ENCODE measurements around the gene DMD. TPM values are rescaled to one million over a fixed set of nuclear protein-coding genes. Genes with fewer than 3 reads are reported as not detected.

DMD gene
- total and polyA plus RNA-seq, 2 of the 13 experiments (the other 11 are each of a cell fraction or from before 2014, with no cell fraction given), result 17.6 to 25.9 TPM

DNA sequence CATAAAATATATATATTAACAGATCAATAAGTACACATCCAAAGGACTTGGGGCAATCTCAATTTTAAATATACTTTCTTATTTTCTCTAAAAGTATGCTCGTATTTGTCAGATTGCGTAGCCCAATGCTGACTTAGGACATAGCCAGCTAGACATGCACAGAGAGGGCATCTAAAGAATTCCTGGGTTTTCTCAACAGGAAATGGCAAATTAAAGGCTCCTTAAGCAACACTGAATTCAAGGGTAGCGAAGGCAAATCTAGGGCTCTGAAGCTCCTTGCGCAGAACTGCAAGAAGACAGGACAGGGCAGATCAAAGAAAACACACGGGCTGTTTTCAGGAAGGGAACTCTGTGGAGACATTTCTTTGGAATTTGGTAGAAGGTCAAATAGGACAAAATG lies 2044.9 kb downstream of the DMD start (continued):
- TF ChIP-seq, protein P1, sequence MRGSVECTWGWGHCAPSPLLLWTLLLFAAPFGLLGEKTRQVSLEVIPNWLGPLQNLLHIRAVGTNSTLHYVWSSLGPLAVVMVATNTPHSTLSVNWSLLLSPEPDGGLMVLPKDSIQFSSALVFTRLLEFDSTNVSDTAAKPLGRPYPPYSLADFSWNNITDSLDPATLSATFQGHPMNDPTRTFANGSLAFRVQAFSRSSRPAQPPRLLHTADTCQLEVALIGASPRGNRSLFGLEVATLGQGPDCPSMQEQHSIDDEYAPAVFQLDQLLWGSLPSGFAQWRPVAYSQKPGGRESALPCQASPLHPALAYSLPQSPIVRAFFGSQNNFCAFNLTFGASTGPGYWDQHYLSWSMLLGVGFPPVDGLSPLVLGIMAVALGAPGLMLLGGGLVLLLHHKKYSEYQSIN (CRISPR knock-in tag; IDR thresholded peaks at IDR 0.05; ENCODE audit: borderline replicate concordance), result no peak

DNA sequence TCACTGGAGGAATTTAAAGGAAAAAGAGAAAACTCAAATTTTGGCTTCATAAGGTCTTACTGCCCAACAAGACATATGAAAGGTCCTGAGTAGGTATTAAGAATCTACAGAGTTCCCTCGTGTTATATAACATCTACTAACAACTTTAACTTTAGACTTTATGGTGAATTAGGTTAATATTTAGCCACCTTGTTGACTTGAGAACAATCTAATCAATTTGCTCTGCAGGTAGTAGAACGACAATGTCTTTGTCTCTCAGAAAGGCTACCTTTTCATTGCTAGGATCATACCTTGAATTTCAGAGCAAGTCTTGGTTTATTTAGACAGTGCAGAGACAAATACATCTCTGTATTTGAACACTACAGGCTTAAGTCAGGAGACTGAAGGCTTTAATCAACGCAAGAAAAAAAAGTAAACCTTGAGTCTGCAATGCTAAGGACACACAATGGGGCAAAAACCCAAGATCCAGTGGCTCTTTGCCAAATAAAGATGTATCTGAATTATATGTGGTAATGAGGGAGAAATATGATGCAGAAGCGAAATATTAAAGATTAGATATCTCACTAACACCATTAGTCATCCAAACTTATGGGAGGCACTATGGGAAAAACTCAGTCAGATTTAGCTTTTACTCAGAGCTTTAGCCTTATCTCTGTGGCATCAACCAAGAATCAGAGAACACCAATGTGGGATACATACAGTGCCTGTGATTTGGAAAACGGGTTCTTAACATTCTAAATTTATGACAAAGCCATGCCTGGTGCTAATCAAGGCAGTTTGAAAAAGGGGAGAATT lies 2045.9 kb downstream of the DMD start:
- no peak overlapping the region for H3K27ac ChIP-seq (ENCODE audit: extremely low read length, insufficient read depth, low read length)
- peak; percentile 66 for FAIRE-seq
- H3K4me2 ChIP-seq (ENCODE audit: low read depth, low read length), result no peak overlapping the region; the same call in 1 of the 2 replicates
- H3K9me3 ChIP-seq (ENCODE audit: low read length), result no peaks in the 10 kb centered on the region
- peak; percentile 0 for DNase-seq (ENCODE audit: low spot score)
- H3K4me1 ChIP-seq (ENCODE audit: insufficient read depth, low read length), result peaks cover 22% of the 10 kb centered on the region
- H3K9ac ChIP-seq (ENCODE audit: insufficient read depth, low read depth, low read length), result no peak overlapping the region
- 0 out of 5 replicates have a peak, but pooled peaks cover 0 to 9% of the 10 kb centered on the region in 2 experiments for H3K36me3 ChIP-seq (replicated peaks in 1 of 2; ENCODE audit: control insufficient read depth in 1 of 2, insufficient read depth in 2 of 2, low read length in 2 of 2)
- WGBS (ENCODE audit: low lambda C conversion rate), result 61% methylated on average over 5 of the region's 5 CpGs
- H3K4me3 ChIP-seq (replicated peaks in 1 of 3; ENCODE audit: insufficient read depth in 1 of 3, low read depth in 2 of 3, low read length in 3 of 3), result no peak overlapping the region
- H3K27me3 ChIP-seq (ENCODE audit: control insufficient read depth in 1 of 2, insufficient read depth in 2 of 2, low read length in 2 of 2), result no peaks in the 10 kb centered on the region
- ChIA-PET CTCF (ENCODE audit: low intra/inter-chr PET ratio, low total read pairs) (no interaction called here), POLR2A (no interaction called here)
- in situ Hi-C loops (cut with HindIII; ENCODE audit: extremely low pct_ligation_motif_present, low pct_unique_long_range_greater_than_20kb), result no loop called here
- intact Hi-C loops (cut with micrococcal nuclease; ENCODE audit: unreplicated experiment), result no loop called here
- no peak for ATAC-seq
- H4K20me1 ChIP-seq (ENCODE audit: insufficient read depth, low read length), result no peaks in the 10 kb centered on the region
- no peak overlapping the region for H2AFZ ChIP-seq (ENCODE audit: low read length)
- no peaks in the 10 kb centered on the region for H3K79me2 ChIP-seq (ENCODE audit: insufficient read depth, low read length)
- no TSS peak for BruUV-seq (replicated peaks)
- TF ChIP-seq SOX5 (CRISPR knock-in tag; IDR thresholded peaks at IDR 0.05; ENCODE audit: borderline replicate concordance) (peak; percentile 71; the same call in 1 of the 2 replicates), MIXL1 (CRISPR knock-in tag; IDR thresholded peaks at IDR 0.05) (no peak), NR3C1 (CRISPR knock-in tag; IDR thresholded peaks at IDR 0.05) (no peak), NFE2 (CRISPR knock-in tag; IDR thresholded peaks at IDR 0.05) (no peak), NFKB2 (CRISPR knock-in tag; IDR thresholded peaks at IDR 0.05; ENCODE audit: borderline replicate concordance) (no peak), SMAD3 (CRISPR knock-in tag; IDR thresholded peaks at IDR 0.05) (no peak), CCAR2 (optimal IDR thresholded peaks at IDR 0.05; ENCODE audit: low read depth, low read length) (no peak), ZNF724P (CRISPR knock-in tag; IDR thresholded peaks at IDR 0.05; ENCODE audit: borderline replicate concordance) (no peak), HNF4G (IDR thresholded peaks at IDR 0.05; ENCODE audit: borderline replicate concordance, low read depth, low read length) (no peak), HNF4G (CRISPR knock-in tag; IDR thresholded peaks at IDR 0.05; ENCODE audit: borderline replicate concordance, low read depth) (no peak), HDAC6 (IDR thresholded peaks at IDR 0.05; ENCODE audit: low read depth, low read length) (no peak), PPARG (CRISPR knock-in tag; conservative IDR thresholded peaks at IDR 0.05) (no peak), GATA4 (IDR thresholded peaks at IDR 0.05; ENCODE audit: borderline replicate concordance, low read depth) (no peak), KMT2B (CRISPR knock-in tag; IDR thresholded peaks at IDR 0.05) (no peak), ISX (CRISPR knock-in tag; conservative IDR thresholded peaks at IDR 0.05) (no peak)
- TF ChIP-seq, protein P2, sequence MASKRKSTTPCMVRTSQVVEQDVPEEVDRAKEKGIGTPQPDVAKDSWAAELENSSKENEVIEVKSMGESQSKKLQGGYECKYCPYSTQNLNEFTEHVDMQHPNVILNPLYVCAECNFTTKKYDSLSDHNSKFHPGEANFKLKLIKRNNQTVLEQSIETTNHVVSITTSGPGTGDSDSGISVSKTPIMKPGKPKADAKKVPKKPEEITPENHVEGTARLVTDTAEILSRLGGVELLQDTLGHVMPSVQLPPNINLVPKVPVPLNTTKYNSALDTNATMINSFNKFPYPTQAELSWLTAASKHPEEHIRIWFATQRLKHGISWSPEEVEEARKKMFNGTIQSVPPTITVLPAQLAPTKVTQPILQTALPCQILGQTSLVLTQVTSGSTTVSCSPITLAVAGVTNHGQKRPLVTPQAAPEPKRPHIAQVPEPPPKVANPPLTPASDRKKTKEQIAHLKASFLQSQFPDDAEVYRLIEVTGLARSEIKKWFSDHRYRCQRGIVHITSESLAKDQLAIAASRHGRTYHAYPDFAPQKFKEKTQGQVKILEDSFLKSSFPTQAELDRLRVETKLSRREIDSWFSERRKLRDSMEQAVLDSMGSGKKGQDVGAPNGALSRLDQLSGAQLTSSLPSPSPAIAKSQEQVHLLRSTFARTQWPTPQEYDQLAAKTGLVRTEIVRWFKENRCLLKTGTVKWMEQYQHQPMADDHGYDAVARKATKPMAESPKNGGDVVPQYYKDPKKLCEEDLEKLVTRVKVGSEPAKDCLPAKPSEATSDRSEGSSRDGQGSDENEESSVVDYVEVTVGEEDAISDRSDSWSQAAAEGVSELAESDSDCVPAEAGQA (IDR thresholded peaks at IDR 0.05; ENCODE audit: low read depth), result no peak
- TF ChIP-seq, protein P2 (CRISPR knock-in tag; IDR thresholded peaks at IDR 0.05; ENCODE audit: borderline replicate concordance), result no peak

All from HepG2 (cell line).